NOMO-1 treated with dmso at 0.1 percent for 144 hours (cell line): ENCODE results near the gene TMED5.
"Not testable (repeated sequence)": the region's sequence is repeated elsewhere in the genome, so short reads cannot be mapped to it uniquely, and the experiment has no call there.

ENCODE experiments used
- DNase-seq: peaks from one replicate; lab custom pipeline; 2025; ENCODE audit not compliant: unreplicated experiment; lab: John Stamatoyannopoulos, UW

The TMED5 gene

DNA sequence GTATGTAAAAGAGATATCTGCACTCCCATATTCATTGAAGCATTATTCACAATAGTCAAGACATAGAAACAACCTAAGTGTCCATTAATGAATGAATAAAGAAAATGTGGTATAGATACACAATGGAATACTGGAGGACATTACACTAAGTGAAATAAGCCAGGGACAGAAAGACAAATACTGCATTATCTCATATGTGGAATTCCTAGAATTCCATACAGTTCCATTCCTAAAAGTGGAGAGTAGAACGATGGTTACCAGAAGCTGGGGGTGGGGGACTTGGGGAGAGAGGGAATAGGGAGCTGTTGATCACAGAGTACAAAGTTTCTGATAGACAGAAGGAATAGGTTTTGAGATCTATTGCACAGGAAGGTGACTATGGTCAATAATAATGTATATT, 7.4 kb downstream of the TMED5 start:
- no peak for DNase-seq

DNA sequence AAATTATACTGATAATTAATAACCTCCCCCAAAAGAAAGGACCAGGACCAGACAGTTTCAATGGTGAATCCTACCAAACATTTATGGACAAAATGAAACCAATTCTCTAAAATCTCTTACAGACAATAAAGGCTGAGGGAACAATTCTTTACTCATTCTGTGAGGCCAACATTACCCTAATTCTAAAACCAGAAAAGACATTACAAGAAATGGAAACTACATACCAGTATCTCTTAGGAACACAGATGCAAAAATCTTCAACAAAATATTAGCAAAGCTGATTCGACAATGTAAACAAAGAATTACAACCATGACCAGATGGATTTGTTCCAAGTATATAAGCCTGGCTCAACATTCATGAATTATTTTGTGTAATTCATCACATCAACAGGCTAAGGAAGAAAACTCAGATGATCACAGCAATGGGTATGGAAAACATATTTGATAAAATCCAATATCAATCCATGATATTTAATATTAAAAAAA, 8.6 kb downstream of the TMED5 start:
- DNase-seq, result no peak

DNA sequence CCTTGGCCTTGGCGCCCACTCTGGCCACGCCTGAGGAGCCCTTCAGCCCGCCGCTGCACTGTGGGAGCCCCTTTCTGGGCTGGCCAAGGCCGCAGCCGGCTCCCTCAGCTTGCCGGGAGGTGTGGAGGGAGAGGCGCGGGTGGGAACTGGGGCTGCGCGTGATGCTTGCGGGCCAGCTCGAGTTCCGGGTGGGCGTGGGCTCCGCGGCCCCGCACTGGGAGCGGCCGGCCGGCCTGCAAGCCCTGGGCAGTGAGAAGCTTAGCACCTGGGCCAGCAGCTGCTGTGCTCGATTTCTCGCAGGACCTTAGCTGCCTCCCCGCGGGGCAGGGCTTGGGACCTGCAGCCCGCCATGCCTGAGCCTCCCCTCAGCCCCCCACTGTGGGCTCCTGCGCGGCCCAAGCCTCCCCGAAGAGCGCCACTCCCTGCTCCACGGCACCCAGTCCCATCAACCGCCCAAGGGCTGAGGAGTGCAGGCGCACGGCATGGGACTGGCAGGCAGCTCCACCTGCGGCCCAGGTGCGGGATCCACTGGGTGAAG, 10.0 kb downstream of the TMED5 start:
- DNase-seq, result not testable (repeated sequence)

DNA sequence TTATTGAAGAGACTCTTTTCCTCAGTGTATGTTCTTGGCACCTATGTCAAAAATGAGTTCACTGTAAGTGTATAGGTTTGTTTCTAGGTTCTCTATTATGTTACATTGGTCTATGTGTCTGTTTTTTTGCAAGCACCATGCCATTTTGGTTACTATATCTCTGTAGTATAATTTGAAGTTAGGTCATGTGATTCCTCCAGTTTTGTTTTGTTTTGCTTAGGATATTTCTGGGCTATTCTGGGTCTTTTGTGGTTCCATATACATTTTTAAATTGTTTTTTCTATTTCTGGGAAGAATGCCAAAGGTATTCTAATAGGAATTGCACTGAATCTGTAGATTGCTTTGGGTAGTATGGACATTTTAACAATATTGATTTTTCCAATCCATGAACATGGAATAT, 13.2 kb downstream of the TMED5 start:
- DNase-seq, result no peak

DNA sequence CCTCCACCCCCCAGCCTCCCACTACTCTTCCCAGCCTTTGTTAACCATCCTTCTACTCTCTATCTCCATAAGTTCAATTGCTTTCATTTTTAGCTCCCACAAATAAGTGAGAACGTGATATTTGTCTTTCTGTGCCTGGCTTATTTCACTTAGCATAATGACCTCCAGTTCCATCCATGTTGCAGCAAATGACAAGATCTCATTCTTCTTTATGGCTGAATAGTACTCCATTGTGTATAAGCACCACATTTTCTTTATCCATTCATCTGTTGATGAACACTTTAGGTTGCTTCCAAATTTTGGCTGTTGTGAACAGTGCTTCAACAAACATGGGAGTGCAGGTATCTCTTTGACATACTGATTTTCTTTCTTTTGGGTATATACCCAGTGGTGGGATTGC, 14.3 kb downstream of the TMED5 start:
- not testable (repeated sequence) for DNase-seq

DNA sequence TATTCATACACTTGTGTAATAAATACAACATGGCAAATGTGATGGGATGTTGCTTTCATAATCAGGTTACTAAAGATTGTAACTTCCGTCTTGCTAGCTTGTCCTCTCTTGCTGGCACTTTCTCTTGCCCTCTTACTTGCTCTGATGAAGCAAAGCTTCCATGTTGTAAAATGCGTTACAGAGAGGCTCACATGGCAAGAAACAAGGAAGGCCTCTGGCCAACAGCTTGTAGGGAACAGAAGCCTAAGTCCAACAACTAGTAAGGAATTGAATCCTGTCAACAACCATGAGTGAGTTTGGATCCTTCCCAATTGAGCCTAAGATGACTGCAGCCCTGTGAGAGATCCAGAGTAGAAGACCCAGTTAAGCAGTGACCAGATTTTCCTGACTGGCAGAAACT, 15.4 kb downstream of the TMED5 start:
- DNase-seq, result no peak

DNA sequence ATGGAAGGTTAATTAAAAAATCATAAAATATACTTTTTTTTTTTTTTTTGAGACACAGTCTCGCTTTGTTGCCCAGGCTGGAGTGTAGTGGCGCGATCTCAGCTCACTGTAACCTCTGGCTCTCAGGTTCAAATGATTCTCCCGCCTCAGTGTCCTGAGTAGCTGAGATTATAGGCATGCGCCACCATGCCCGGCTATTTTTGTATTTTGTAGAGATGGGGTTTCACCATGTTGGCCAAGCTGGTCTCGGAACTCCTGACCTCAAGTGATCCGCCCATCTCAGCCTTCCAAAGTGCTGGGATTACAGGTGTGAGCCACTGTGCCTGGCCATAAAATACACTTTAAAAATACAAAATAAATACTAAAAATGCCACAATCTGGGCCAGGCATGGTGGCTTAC, 16.9 kb downstream of the TMED5 start:
- DNase-seq, result not testable (repeated sequence)

DNA sequence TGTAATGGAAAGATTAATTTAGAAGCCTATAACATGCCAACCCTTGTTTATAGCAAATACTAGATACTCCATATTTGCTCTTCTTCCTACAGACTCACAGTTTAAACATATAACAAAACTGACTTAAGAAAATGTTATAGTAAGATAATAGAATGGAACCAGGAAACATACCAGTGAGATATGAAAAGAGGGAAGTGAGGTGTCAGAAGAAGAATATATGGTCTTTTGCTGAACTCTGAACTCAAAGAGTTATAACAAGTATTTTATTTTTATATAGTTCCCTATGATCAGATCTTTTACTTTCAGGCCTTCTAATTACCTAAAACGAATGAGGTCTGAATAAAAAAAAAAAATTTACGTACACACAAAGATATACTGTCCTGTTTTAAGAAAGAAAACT, 20.9 kb downstream of the TMED5 start:
- DNase-seq, result no peak

DNA sequence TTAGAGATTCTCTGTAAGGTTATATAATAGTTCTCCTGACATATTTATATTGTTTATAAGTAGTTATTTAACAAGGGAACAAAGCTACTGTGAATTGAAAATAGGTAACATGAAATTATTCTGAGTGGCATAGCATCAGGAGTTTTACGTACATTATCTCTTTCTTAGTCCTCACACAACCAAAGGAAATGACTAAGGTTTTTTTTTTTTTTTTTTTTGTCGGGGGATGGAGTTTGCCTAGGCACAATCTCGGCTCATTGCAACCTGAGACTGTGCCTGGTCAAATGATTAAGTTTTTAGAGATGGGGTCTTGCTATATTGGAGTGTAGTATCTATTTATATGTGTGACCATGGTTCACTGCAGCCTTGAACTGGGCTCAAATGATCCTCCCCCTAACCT, 24.9 kb downstream of the TMED5 start:
- no peak for DNase-seq

DNA sequence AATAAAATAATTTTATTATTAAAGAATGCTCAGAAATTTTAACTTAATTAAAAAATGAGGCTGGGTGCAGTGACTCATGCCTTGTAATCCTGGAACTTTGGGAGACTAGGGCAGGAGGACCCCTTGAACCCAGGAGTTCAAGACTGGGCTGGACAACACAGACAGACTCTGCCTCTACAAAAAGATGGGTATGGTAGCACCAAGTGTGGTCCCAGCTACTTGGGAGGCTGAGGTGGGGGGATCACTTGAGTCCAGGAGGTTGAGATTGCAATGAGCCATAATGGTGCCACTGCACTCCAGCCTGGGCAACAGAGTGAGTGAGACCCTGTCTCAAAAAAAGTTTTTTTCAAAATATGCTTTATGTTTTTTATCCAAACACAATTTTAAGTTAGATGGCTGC, 25.3 kb downstream of the TMED5 start:
- DNase-seq, result no peak

DNA sequence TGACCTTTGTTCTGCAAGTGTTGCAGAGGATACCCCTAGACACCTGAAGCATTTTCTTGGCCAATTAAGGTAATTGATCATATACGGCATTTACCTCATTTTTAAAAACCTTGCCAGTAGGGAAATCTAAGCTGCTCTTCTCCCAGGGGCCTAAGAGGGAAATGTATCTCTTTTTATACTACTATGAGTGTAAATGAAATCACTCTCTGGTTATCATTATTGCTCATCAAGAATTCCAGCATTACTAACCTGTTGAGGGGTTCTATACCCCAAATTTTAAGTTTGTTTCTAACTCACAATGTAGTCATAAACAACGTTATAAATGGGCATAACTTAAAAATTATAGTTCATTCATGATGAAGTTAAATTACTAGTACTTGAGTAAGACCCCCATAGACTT, 27.4 kb downstream of the TMED5 start:
- DNase-seq, result no peak

DNA sequence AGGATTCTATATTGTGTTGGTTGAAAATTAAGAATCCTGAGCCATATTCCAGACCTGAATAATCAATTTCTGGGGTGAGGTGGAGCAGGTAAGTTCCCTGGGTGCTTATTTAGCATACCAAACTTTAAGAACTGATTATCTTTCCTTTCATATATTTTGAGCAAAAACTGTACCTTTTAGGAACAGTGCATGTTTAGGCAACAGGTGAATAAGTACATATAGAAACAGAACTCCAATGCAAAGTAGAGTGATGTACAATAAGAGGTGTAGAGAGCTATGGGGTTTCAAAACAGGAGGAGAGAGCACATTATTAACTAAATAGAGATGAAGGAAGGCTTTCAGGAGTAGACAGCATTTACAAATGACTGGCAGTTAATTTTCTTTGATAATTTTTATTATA, 28.7 kb downstream of the TMED5 start:
- no peak for DNase-seq

DNA sequence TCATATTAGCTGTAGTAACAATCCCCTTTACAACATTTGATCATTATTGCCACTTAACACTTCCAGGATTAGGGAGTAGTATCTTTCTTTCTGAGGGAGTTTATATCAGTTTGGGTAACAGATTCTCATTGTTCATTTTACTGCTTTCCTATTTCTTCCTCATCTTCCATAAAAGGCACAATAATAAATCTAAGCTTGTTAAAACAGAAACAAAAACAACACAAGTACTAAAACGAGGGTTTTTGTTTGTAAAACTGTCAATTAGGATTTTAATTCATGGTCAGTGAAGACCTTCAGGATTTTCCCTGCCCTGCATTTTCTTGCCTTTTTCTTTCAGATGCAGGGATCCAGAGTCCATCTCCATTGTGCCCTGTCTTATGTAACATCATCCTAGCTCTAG, 29.5 kb downstream of the TMED5 start:
- no peak for DNase-seq

DNA sequence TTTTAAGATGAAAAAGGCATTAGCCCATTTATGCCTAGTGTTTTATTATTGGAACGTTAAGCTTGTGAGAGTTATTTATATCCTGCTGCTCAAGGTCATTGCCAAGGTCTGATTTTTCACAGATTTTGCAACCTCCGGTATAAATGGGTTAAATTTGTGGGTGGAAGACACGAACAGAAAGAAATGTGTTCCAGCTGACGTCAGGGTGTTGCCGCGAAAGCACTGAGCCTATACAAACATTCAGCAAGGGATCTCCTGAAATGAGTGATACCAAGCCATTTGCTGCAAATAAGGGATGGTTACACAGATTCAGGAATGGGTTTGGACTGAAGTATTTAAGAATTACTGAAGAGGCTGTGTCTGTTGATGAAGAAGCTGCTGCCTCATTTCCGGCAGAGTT, 32.2 kb downstream of the TMED5 start:
- DNase-seq, result no peak

DNA sequence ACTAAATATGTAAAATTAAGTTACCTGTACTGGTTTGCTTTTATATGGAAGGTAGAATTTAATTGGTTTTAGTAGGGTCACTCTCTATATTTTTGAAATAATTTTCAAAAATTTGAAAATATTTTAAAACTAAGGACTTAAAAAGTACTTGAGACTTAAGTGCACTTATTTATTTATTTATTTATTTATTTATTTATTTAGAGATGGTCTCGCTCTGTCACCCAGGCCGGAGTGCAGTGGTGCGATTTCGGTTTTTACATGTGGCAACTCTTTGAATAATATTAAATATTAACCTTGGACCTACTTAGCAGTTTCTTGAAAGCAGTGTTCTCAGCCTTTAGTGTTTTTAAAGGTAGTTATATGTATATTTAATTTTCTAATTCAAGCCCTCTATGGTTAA, 36.4 kb downstream of the TMED5 start:
- no peak for DNase-seq

DNA sequence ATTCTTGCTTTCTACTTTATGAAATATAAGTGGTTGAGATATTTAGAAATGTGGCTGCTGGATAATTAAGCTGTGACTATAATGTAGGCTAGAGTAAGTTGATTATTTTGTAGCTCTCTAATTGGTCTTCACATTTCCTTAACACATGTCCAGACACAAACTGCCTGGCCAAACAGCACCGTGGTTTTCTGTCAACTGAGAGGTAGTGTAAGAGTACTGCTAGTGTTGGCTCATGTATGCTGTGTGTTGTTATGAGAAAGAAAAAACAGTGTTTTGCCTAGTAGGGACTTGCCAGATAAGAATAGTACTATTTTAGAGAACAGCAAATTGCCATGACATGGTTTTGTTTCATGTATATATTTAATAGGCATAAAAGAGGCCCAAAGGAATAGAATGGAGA, 37.1 kb downstream of the TMED5 start:
- DNase-seq, result no peak

DNA sequence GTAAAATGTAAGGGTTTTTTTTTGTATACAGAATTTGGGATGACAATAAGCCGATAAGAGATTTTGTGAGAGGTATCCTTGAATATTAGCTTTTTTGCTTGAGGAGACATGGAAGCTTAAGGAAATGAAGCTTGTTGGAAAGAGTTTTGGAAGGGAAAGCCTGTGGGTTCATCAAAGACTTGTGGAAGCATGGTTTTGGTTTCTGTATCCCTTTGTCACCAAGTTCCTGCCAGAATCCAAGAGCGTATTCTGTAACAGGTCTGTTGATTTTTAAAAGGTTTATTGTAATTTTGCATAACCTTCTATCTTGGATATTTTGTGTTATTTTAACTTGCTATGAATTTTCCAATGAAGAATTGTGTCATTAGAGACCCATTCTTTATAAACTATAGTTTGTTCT, 38.1 kb downstream of the TMED5 start:
- DNase-seq, result no peak

DNA sequence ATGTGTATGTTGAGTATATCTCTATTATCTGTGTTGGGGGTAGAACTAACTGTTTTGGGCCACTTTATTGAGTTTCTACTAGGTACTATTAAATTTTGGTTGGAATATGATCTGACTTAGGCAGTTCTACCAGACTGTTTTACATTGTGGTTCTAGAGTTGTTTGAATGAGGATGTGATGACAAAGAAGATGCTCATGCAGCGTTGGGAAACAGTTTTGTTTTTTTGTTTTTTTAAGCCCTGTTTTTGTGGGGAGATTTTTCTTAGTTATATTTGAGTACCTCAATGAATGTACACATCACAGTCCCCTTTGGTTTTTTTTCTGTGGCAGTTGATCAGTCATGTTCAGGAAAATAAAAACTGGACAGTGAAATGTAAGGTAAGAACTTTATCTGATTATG, 40.1 kb downstream of the TMED5 start:
- DNase-seq, result no peak

DNA sequence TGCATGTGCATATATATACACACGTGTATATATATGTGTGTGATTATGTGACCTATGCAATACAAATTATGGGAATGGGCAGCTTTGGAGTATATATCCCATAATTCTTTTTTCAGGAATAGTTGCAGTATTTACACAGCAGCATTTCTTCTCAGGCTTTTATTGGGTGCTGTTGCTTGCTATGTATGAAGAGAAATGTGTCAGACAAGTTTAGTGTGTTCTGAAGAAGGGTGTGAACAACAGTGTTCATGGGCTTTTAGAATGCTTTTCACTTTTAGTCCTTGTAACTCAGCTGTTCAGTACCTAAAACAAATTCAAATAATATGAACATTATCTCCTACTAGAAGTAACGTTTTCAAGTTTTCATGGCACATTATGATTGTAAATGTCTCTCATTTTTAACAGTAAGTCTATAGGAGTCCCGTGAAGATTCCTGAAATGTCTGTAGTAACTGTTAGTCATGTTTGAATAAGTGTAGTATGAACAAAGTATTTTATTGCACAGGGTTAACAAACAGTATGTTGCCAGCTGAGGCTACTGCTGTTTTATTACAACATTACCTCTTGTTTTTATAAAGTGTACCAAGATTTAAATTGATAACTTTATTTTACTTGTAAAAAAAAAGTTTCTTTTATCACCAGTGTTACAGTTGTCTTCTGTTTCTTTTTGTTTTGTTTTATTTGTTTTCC, 42.5 kb downstream of the TMED5 start:
- no peak for DNase-seq

DNA sequence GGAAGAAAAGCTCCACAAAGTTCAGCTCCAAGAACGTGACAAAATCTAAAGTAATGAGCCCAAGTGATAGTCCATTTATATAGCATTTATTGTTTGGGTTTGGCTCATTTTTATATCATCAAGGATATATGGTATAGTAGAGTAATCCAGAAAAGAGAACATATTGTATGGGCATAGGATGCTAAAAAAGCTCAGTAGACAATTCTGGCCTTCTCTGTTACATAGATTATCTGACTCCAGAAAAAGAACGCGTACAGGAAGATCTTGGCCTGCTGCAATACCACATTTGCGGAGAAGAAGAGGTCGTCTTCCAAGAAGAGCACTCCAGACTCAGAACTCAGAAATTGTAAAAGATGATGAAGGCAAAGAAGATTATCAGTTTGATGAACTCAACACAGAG, 43.8 kb downstream of the TMED5 start:
- DNase-seq, result no peak

DNA sequence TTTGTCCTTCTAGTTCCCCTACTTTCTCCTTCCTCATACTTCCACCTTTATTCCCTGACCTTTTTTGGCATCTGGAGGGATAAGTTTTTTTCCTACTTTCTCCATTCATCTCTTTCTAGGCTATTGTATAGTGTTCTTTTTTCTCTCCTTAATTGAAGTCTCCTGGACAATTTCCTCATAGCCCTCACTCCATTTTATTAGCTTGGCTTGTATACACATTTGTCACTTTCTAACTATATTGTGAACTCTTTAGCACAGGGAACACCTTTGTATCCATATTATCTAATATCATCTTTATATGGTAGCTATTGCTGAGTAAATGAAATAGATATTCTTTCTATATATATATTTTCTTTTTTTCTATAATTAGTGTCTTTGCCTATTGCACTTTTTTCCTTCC, 47.6 kb downstream of the TMED5 start:
- DNase-seq, result no peak

DNA sequence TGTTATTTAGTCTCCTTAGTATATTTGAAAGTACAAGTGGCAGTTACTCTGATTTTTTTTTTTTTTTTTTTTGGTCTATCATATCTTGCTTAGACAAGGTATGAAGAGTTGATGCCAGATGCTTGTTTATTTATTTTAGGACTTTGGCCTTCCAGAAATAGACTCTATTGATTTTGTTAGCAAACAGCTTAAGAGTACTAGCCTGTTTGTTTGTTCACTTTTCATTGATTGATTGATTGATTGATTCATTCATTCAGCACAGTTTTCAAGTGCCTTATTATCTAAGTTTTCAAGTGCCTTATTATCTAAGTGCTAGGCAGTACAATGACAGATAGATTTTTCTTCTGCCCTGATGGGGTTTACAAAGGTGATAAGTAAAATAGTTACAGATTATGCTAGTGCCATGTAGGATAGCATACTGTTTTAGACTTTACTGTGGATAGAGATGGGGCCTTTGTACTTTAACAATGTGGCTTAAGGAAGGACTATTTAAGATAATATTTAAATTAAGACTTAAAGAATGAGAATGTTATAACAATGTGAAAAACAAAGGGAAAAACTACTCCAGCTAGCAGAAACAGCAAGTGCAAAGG, 50.6 kb downstream of the TMED5 start:
- DNase-seq, result no peak
